ENCODE measurements around the gene ASIC1.

ASIC1 gene

DNA sequence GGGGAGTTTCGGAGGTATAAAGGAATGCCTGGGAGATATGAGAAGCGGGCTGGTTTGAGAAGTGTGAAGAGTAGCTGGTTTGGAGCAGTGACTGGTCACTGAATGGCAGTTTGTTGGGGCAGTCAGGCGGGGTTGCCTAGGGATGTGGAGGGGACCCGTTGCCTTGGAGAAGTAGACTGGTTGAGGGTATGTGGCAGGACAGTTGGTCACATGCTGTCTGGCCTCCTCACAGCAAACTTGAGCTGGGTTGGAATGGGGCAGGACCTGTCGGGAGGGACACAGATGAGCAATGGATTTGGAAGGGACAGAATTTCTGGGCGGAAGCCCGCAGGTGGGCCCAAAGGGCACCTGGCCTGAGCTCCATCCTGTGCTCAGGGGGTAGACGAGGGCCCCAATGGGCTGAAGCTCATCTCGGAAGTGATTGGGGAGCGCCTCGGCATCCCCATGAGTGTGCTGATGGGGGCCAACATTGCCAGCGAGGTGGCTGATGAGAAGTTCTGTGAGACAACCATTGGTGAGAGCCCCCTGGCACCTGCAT, 48.6 kb downstream of the ASIC1 start:
- DNase-seq (ENCODE audit: low read depth in 2 of 3, low spot score in 2 of 3) = no peak

DNA sequence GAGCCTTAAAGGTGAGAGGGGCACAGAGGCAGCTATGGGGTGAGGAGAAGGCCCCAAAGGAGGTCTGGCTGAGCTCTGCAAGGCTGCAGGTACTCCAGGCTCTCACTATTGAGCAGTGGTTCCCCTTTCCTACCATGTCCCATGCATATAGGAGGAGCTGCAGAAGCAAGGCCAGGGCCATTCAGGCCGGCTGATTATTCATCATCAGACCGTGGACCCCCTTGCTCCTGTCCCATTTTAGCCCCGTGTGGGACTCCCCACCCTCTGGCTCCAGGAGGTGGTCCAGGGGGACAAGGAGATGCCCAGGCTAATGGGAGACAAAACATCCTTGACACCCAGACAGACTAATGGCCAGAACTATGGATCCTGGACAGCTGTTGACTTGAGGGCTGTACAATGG, 49.5 kb downstream of the ASIC1 start:
- DNase-seq (ENCODE audit: low read depth in 2 of 3, low spot score in 2 of 3) = no peak

DNA sequence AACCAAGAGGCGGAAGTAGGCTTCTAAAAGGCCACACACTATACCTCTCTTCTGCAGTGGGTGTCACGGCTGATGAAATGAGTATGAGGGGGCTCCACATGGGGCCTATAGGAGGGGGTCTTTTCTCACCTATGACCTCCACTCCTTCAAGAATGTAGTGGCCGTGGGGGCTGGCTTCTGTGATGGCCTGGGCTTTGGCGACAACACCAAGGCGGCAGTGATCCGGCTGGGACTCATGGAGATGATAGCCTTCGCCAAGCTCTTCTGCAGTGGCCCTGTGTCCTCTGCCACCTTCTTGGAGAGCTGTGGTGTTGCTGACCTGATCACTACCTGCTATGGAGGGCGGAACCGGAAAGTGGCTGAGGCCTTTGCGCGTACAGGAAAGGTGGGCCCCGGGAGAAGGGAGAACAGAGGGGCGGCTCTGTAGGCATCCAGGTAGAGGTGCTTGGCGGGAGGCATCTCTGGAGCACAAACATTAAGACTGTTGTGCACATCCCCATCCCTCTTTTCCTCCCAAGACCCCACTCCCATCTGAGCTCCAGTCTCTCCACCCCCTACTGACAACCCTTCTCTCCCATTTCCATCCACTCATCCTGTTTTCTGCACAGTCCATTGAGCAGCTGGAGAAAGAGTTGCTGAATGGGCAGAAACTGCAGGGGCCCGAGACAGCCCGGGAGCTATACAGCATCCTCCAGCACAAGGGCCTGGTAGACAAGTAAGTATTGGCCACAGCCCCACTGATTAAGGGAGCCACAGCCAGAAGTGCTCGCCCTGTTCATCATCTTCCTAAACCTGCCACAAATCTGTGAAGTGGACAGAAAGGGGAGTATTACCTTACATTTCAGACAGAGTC, 50.2 kb downstream of the ASIC1 start:
- no peak for DNase-seq (ENCODE audit: low read depth in 2 of 3, low spot score in 2 of 3)

DNA sequence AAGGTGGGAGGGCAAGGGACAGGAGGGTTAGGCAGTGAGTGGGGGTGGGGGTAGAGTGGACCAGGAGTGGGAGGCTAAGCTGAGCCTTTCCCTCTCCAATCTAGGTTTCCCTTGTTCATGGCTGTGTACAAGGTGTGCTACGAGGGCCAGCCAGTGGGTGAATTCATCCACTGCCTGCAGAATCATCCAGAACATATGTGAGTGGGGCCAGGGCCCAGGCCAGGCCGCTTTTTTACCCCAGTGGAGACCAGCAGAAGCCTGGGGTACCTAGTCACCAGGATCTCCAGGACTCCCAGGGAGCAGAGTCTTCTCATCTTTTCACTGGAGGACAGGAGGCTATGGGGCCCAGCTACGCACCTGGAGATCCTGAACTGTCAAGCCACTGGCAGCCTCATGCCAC, 51.9 kb downstream of the ASIC1 start:
- DNase-seq (ENCODE audit: low read depth in 2 of 3, low spot score in 2 of 3) = no peak

DNA sequence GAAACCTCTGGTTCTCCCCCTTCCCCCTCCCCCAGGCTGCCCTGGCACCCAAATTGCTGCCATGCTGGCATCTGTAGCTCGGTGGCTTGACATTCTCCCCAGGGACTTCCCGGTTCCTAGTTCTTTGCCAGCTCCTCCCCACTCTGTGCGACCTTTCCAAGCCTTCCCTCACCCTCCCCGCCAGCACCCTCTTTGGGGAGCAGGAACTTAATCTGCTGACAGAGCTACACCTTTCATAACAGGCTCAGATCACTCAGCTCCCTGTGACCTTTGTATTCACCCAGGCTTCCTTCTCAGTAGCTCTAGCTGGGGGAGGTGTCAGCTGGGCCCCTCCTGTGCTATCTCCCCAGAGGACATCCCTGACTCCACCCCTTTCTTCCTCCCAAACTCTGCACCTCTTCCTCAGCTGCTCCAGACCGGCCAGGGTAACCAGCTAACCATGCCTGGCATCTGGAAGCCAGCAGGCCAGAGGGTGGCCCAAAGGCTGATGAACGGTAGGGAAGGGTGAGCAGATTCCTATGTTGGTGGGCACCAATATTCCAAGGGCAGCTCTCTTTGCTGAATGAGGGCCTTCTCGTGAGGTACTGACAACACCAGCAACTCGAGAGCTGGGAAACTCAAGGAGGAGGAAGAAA, 52.8 kb downstream of the ASIC1 start:
- DNase-seq (ENCODE audit: low read depth in 2 of 3, low spot score in 2 of 3) = no peak

DNA sequence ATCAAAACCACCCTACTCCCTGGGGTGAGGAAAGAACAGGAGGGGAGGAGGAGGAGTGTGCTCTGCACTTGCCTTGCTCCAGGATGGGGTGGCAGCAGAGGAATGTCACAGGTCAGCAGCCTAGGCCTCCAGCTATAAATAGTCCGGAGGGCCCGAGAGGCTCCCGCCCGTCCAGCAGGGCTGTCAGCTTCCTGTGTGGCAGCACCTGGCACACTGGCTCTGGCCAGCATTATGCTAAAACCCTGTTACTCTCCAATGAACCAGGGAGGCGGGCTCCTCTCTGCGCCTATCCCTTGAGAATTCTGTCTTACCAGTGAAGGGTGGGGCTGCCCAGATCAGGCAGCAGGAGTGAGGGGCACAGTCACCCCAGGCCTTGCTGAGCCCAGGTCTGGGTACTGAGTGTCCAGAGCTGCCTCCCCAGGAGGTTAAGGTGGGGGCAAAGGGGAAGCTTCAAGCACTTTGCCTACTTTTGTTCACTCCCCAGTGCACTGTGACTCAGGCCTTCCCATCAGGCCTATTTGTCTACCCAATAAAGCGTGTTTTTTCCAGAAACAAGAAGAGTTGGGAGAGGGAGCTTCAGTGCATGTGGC, 53.5 kb downstream of the ASIC1 start:
- no peak for DNase-seq (ENCODE audit: low read depth in 2 of 3, low spot score in 2 of 3)

DNA sequence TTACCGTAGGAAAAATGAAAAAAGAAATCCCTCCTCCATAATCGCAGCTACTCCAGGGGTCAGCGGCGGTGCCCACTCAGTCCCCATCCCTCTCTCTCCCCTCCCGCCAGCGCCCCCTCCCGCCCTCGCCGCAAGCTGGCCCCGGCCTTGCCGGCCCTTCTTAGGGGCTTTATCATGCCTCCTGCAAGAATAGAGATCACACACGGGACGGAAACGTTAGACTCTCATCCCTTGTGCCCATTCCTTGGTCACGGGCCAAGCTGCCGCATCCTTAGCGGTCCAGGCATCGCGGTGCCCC, 53.9 kb downstream of the ASIC1 start:
- DNase-seq (ENCODE audit: low read depth in 2 of 3, low spot score in 2 of 3) = no peak

DNA sequence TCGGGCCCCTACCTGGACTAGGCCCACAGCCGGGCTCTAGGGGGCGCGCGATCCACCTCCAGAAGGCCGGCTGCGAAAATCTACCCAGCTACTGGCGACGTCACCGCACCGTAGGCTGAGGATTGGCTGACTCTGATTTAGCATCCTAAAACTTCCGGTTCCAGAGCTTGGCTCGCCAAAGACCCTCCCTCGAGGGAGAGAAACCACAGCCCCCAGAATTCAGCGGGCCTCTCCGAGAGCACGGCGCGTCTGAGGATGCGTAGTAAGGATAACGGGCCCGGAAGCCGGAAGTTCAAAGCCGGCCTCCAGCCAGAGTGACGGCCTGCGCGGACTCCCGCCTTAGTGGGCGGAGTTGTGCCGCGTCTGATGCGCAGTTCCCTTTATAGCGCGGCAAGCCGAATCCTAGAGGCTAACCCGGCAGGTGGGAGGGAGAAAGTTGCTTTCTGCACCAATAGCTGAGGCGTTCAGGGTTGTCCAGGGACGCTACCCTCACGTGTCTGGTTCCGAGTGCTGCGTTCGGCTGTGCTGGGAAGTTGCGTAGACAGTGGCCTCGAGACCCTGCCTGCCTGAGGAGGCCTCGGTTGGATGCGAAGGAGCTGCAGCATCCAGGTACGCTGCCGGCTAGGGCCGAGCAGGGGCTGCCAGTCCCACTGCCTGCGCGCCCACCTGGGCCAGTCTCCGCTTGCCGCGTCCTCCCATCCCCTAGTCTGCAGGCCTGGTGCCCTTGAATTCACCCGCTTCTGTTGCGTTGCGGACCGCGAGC, 54.5 kb downstream of the ASIC1 start, which contains the start of gene COX14:
Gene COX14 (plus strand): TSS at position 544 of the 763 bp plus-strand sequence. CDS start 7,808 bp downstream, outside the sequence.
- DNase-seq (ENCODE audit: low read depth in 2 of 3, low spot score in 2 of 3) = peak; percentile 95 to 99 (median 98)

DNA sequence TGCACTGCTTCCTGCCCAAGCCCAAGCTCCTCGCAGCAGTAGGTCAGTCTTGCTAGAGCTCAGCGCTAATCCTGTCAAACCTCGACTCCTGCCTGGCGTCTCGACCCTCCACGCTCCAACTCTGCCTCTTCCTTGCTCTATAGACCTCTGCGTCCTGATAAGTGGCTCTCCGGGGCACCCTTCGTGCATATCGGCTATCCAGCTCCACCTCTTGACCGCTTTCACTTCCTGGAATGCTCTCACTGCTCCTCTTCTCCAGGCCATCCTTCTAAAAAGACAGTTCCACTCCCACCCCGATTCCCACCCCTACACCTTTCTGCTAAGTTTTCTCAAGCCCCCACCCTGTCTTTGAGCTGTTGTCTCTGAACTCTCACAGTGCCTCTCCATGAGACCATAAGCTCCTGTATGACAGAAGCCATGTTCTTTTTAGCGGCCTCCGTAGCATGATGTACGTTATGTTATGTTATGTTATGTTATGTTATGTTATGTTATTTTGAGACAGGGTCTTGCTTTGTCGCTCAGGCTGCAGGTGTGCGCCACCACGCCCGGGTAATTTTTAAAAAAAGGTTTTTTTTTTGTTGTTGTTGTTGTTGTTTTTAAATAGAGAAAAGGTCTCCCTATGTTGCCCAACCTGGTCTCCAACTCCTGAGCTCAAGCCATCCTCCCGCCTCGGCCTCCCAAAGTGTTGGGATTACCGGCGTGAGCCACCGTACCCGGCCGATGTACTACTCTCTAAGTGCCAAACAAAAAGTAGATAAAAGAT, 55.2 kb downstream of the ASIC1 start:
- no peak for DNase-seq (ENCODE audit: low read depth in 2 of 3, low spot score in 2 of 3)

DNA sequence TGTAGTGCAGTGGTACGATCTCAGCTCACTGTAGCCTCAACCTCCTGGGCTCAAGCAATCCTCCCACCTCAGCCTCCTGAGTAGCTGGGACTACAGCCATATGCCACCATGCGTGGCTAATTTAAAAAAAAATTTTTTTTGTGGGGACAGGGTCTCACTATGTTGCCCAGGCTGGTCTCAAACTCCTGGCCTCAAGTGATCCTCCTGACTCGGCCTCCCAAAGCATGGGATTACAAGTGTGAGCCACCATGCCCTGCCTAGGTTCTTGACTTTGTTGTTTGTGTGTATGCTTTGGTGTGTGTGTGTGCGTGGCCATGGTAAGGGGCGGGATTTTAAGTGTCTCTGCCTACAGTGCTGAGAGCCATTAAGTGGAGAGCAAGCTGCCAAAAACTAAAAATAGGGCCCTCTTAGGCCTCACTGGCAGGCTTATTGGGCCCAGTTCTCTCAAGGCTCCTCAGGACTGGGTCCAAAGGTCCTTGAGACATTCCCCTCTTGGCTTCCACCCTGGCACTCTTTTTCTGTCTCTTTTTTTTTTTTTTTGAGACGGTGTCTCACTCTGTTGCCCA, 59.7 kb downstream of the ASIC1 start:
- no peak for DNase-seq (ENCODE audit: low read depth in 2 of 3, low spot score in 2 of 3)

DNA sequence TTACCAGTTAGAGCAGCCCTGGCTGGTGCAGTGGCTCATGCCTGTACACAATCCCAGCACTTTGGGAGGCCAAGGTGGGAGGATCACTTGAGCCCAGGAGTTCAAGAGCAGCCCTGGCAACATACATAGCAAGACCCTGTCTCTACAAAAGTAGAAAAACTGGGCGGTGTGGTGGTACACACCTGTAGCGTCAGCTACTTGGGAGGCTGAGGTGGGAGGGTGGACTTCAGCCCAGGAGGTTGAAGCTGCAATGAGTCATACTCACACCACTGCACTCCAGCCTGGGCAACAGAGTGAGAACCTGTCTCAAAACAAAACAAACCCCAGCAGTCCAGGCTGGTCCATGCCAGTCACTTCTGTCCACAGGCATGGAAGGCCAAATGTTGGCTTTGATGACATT, 62.0 kb downstream of the ASIC1 start:
- no peak for DNase-seq (ENCODE audit: low read depth in 2 of 3, low spot score in 2 of 3)

DNA sequence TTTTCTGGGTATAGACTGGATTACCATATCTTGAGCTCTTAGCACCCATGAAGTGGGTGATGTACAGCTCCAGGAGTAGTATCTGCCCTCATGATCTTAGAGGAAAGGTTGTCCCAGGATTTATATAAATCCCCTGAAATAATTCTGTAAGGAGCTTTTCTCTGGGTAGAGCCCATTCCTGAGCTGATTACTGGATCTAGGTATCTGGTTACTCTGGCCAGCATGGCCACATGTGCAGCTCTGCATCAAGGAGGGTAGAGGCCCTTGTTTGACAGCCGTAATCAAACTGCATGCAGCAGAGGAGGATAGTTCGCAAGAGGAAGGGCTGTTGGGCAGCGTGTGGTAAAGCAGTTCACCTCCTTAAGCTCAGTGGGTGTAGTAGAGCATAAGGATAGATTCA, 63.1 kb downstream of the ASIC1 start:
- no peak for DNase-seq (ENCODE audit: low read depth in 2 of 3, low spot score in 2 of 3)

DNA sequence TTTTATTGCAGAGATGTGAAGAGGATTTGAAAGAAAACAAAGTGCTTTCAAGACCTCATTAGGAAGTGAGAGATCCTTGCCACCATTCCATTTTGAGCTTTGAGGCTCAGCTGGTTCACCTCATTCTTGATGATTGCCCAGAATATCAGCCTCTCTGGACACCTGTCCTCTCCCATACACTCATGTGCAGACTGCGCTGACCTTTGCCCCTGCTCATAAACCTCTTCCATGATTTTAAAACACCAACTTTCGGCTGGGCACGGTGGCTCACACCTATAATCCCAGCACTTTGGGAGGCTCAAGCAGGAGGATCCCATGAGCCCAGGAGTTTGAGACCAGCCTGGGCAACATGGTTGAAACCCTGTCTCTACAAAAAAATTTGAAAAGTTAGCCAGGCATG, 63.6 kb downstream of the ASIC1 start:
- no peak for DNase-seq (ENCODE audit: low read depth in 2 of 3, low spot score in 2 of 3)

DNA sequence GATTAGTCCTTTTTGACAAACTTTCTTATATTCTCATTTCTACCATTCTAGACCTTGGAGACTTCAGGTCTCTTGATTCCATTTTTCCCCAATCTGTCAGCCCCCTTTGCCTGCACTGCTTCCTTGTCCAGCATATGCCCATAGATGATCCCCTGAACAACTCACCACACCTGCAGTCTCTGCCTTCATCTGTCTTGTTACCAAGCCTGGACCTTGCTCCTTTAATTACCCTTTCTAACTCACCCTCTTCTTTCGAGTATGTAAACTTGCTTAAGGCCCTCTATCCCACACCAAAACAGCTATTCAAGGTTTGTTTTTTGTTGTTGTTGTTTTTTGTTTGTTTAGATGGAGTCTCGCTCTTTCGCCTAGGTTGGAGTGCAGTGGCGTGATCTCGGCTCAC, 64.2 kb downstream of the ASIC1 start:
- no peak for DNase-seq (ENCODE audit: low read depth in 2 of 3, low spot score in 2 of 3)

DNA sequence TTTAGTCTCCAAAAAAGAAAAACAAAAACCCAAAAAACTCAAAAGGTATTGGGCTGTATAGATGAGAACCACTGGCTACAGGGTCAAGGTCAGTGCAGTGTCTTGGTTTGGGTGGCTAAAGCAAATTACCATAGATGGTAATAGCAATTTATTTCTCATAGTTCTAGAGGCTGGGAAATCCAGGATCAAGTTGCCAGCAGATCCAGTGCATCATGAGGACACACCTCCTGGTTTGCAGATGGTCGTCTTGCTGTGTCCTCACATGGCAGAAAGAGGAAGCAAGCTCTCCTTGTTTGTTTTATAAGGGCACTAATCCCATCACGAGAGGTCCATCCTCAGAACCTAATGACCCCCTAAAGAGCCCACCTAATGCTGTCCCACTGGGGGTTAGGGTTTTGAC, 65.8 kb downstream of the ASIC1 start:
- DNase-seq (ENCODE audit: low read depth in 2 of 3, low spot score in 2 of 3) = no peak

DNA sequence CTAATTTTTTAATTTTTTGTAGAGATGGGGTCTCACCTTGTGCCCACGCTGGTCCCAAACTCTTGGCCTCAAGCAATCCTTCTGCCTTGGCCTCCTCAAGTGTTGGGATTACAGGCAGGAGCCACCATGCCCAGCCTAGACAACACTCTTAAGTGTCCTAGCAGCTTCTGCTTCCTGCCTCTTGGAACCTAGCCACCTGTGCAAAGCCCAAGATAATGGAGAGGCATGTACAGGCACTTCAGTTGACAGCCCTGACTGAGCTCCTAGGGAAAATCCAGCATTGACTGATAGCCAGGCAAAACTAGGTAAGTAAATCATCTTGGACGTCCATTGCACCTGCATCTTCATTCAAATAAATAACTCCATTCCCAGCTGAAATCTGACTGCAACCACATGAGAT, 70.2 kb downstream of the ASIC1 start:
- DNase-seq (ENCODE audit: low read depth in 2 of 3, low spot score in 2 of 3) = no peak

DNA sequence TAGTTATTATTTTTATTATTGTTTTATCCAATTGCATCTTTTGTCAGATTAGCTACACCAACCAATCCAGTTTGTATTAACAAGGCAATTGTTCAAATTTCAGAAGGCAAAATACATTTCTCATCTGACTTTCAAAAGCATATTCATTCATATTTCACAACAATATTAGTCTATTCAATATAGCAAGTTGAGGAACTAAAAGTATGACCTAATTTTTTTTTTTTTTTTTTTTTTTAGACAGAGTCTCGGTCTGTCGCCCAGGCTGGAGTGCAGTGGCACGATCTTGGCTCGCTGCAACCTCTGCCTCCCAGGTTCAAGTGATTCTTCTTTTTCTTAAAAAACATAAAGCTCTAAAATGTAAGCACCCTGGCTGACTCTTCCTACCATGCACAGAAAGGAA, 71.9 kb downstream of the ASIC1 start:
- DNase-seq (ENCODE audit: low read depth in 2 of 3, low spot score in 2 of 3) = no peak

DNA sequence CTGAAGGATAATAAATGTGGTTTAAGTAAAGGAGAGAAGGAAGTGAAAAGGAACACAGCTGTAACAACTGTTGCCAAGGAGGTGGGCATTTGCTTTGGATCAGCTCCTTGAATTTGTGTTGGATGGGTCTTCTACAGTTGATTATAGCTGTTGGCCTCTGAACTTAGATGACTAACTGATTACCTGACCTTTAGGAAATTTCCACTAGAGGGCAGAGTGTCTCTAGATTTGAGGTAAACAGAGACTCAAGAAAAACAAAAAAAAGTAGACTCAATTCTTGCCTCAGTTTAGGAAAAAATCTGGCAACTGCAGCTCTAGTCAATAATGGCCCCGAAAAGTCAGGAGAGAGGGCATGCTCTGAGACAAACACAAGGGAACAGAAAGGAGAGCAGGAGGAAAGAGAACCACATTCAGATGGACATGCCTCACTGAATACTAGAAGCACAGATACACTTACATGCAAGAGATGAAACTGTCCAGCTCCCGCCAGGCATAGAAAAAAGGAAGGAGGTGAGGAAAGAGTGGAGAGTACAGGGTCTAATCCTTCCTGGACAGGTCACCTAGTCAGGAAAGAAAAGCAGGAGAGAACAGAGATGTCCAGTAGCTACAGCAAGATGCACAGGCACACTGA, 75.2 kb downstream of the ASIC1 start:
- DNase-seq (ENCODE audit: low read depth in 2 of 3, low spot score in 2 of 3) = no peak
